HG03025 (cell line): ENCODE data around the gene PCBD2.
A peak's percentile ranks its signal among the peaks of the same experiment; 100 is the strongest.
"Not testable (repeated sequence)": the region's sequence is repeated elsewhere in the genome, so short reads cannot be mapped to it uniquely, and the experiment has no call there.

Source experiments
- ATAC-seq: cut with Tn5 transposase; IDR thresholded peaks from one replicate; pipeline ENCODE4 v1.9.1; 2021; ENCODE audit warnings: mild to moderate bottlenecking, moderate library complexity; ENCODE audit not compliant: unreplicated experiment, low FRiP score

The PCBD2 gene

DNA sequence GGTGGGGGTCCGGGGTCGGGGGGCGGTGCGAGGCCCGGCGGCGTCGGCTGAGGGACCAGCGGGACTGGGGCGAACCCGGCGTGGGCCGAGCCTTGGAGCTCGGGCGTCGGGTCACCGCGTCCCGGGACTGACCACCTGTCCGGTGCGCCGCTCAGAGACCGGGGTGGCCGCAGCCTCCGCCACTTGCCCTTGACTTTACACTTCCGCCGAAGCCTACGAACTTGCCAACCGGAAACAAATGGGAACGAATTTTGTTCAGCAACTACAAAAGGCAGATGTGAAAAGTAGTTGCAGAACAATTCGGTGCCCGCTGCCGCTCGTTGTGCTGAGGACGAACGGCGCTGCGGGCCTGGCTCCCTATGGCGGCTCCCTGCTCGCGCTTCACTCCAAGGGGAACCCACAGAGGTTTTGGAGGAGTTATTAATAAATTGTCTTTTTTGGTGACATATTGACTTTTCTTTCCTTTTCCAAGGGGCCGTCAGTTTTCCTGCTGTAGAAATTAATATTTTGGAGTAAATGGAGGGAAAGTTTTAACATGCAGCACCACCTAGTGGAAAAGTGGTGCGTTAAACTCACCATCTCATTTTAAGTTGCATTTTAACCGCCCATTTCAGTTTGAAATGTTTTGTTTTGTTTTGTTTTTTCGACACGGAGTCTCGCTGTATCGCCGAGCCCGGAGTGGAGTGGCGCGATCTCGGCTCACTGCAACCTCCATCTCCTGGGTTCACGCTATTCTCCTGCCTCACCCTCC is 490 bp downstream of the PCBD2 start:
- ATAC-seq, result peak; percentile 28

DNA sequence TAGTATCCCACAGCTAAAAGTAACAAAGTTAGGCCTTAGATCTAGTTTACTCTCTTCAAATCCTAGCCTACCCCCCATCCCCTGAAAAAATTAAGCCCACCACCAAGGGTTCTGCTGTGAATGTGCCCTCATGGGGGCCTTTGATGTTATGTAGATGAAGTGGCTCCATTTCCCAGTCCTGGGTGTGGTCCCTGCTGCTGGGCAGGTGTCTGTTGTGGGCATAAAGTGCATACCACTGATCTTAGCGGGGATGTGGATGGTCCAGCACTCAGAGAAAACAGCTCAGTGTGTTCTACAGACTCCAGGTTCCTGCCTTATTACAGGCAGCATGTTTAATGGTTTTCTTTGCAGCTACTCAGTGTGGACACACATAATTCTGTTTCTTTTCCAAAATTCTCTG is 1.9 kb downstream of the PCBD2 start:
- no peak for ATAC-seq

DNA sequence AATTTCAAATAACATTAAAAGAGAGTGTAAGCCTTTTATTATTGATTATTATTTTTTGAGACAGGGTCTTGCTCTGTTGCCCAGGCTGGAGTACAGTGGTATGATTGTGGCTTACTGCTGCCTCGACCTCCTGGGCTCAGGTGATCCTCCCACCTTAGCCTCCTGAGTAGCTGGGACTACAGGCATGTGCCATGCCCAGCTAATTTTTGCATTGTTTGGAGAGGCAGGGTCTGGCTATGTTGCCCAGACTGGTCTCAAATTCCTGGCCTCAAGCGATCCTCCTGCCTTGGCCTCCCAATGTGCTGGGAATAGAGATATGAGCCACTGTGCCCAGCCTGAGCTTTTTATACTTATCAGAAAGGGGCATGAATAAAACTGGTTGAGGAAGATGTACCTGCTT is 5.8 kb downstream of the PCBD2 start:
- ATAC-seq, result not testable (repeated sequence)

DNA sequence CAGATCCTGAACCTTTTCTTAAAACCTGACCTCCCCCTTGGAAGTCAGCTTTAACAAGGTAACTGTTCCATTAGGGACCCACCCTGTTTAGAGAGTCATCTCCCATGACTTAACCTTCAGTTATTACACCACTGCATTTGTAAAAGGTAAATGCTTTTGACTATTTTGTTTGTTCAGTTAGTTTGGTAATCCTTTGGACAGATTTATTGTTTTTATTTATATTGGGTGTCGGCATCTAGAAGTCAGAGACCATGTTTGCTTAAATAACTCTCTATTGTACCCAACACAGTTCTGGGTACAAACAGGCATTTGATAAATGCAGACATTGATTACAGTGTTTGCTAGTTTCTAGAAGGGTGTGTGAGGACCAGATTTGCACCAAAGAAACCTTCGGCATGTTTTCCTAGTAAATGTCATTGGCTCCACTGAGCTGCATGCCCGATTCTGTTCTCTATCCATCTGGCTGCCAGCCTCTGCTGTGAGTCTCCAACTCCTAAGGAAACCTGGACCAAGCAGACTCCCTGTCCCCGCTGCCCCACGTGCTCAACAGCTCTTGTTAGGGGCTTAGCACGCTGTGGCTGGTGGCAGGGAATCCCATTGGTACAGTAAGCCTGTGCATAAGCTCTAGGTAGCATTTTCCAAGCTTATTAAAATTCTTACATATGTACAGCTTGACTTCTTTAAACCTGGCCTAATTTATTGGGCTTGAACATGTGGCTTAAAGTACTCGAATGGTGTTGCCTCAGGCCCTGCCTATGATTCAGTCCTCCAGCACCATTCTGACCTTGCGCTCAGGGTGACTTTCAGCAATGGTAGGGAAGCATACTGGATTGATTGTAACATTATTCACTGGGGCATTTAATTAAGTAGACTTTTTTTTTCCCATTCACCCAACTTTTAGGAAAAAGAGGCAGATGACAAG is 6.6 kb downstream of the PCBD2 start:
- no peak for ATAC-seq

DNA sequence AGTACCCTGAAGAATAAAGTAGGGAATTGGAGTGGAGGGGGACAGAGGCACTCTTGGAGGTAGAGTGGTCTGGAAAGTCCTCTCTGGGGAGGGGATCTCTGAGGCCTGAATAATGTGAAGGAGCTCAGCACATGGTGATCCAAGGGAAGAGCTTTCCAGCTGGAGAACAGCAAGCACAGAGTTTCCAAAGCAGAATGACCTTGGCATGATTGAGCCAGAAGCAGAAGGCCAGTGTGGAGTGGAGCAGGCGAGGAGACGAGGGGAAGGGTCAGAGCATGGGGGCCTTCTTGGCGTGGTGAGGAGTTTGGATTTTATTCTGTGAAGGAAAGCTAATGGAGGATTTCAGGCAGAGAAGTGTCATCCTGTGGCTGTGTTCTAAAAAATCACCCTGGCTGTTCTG is 8.3 kb downstream of the PCBD2 start:
- no peak for ATAC-seq

DNA sequence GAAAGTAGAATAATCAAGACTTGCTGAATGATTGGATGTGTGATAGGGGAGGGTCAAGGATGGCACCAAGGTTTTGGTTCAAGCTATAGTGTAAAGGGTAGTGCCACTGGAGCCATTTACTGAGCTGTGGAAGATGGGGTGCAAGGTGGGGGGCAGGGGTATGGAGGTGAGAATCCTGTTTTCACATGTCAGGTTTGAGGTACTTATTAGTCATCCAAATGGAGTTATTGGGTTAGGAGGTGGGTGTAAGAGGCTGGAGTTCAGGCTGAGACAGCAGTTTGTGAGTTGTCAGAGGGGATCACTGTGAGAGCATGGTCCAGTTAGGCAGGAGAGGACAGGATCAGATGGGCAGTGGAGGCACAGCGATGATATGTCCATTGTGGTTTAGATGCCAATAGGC is 8.9 kb downstream of the PCBD2 start:
- ATAC-seq, result no peak

DNA sequence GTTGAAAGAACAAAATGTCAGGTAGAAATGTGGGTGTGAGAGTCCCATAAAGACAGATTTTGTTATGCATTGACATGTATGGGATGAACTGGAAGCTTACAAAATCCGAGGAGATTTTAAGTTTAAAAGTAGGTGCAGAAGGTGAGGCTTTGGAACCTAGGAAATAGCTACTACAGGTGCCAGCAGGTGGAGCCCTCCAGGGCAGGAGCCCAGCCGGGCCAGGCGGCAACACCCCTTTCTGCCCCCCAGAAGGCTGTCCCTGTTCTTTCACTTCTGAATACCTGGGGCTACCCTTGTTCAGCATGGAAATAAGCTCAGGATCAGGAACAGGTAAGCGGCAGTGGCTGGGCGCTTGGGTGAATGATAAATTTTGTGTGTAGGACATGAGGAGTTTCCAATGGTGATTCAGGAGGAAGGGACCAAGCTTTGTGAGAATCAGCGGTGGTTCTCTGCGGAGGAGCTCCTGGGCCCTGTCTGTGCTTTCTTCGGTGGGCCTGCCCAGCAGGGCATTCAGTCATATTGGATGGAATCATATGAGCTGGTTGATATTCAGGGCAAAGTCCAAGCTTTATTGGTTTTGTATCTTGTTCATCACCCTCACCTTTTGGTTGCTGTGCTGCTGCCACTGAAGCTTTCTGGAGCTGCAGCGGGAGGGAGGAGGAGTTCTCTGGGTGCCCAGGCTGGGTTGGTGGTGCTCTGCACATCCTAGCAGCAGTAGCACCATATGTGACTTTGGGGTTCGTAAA is 12.3 kb downstream of the PCBD2 start:
- ATAC-seq, result no peak

DNA sequence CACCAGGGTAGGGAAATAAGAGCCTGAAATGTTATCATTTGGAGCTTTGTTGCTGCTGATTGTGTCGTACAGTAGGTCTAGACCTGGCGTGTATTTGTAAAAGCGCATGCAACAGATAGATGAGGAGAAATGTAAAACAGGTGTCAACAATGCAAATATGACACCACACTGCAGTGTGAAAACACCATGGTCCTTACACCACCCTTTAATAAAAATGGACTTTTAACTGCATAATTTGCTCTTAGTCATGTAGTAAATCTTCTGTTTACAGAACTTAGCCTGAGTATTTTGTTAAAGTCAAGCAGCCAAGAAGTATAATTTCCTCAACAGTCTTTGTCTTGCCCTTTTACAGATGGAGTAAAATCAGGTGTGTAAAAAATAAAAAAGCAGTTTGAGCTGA is 13.9 kb downstream of the PCBD2 start:
- no peak for ATAC-seq

DNA sequence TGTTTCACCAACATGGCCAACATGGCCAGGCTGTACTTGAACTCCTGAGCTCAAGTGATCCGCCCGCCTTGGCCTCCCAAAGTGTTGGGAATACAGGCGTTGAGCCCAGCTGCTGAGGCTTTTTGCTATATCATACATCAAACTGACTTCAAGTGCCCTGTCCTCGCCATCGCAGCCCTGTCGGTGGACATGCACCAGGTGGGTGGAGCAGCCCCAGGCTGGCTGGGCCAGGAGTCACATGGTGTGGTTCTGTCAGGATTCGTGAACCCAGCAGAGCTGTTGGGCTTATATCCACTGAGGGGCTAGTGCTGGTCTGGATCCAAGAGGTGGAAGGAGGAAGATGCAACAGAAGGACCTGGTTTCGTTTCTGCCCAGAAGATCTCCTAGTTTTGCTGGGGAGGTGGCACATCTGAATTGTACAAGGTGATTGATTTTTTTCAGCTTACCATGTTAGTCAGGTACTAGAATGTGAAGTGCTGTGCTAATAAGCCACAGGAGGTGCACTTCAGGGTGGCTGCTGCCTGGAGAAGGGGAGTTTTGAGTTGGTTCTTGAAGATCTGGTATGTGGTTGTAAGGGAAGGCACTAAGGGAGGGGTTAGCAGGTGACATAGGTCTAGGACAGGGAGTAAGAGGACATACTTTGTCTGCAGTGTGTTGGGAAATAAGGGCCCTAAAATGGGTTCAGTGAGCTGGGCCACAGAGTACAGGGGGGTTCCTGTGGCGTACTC is 16.1 kb downstream of the PCBD2 start:
- no peak for ATAC-seq

DNA sequence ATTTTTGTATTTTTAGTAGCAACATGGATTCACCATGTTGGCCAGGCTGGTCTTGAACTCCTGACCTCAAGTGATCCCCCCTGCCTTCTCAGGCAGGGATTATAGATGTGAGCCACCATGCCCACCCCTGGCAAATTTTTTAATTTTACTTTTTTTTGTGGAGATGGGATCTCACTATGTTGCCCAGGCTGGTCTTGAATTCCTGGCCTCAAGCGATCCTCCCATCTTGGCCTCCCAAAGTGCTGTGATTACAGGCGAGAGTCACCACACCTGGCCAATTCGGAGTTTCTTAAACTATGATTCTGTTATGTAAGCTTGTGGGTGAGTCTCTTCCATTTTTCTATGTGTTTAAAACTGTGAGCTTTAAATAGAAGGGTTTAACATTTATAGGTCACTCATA is 27.6 kb downstream of the PCBD2 start:
- ATAC-seq, result no peak

DNA sequence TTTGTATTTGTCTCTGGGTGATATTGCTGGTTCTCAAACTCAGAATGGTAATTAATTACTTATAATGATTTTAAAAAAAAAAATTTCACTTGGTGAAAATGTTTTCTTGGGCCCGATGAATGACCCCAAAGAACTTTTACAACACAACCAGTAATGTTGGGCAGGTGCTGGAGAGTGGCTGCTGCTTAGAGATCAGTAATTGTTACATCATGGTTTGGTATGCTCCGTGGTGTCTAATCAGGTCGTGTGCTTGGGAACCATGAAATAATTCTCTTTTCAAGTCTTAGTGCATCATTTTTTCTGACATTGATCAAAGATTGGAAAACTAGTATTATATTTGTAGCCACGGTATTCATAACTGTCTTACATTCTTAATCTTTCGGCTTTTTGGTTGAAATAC is 29.3 kb downstream of the PCBD2 start:
- no peak for ATAC-seq

DNA sequence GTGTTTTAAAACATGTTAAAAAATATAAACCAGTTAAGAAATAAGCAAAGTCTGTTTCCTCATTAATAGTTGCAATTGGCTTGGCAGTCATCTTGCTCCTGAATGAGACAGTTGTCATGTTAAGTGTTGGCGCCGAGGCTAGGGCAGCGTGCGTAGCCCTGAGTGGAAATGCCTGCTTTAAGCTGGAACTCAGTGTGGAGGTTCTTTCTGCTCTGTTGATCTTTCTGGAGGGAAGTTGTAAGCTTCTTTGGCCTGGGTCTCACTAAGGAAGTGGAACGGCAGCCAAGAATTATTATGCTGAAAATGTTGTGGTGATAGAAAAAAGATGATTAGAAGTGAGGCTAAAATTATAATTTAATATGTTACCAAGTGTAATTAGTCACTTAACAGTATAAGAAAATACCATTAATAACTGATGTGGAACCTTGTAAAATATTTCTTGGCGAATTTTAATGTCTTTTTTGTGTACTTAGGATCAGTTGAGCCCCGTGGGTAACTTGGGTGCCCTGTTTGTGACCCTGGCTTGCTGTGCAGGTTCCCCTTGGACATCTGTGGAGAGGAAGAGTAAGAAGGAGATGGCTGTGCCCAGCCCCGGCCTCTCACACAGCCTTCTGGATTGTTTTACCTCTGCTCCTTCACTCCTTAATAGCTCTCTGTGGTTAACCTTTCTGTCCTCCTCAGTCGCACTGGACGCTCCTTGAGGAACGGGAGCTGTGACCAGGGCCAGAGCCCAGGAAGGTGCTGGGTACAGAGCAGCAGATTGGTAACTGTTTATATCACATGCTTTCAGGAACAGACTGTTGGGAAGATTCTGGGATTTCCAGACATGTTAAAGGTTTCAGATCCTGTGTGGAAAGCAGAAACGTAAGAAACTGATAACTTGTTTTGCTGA is 31.0 kb downstream of the PCBD2 start:
- ATAC-seq, result no peak

DNA sequence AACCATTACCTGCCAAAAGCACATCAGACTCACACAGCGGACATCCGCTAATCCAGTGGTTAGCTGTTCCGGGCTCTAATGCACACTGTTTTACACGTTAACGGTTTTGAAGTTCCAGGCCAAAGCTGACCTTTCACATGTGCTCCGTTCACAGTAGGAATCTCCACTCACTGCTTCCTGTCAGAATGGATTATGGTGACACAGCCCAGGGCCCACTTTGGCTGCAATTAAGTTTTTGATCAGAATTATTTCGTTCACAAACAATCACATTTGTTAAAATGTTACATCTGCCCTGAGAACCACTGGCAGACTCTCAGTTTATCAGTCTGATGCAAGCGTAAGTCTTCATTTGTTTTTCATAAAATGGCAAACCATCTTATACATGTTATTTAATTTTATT is 32.6 kb downstream of the PCBD2 start:
- ATAC-seq, result no peak

DNA sequence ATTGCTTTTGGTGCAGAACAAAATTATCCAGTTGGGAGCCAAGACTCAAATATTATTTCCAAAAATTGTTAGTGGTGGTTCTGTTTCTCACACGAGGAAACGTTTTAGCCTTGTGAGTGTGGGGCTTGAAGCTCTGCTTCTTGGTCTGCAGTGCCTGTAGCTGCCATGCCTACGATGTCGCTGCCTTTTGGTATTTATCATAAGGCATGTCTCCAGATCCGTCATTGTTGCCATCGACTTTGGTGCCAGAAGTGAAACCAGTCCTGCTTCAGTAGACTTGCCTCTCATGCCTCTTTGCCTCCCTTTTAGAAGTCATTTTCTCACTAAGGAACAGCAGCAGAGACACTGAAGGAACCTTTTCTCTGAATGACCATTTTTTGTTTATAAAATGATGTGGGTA is 33.1 kb downstream of the PCBD2 start:
- no peak for ATAC-seq

DNA sequence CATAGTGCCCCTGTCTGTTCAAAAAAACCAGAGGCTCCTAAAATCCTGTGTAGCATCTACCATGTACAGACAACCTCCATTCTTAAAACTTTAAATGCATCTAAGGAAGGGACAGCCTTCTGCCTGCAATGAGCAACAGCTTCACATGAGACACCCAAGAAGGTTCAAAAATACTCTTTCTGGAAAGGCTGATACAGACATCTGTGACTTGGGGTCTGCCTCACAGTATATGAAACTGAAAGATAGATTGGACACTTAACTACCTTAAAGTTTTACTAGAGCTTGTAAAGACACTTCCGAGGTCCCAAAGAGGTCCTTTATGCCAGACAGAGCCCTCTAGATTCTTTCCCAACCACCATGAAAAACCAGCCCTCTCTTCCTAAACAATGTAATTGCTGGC is 34.6 kb downstream of the PCBD2 start:
- no peak for ATAC-seq

DNA sequence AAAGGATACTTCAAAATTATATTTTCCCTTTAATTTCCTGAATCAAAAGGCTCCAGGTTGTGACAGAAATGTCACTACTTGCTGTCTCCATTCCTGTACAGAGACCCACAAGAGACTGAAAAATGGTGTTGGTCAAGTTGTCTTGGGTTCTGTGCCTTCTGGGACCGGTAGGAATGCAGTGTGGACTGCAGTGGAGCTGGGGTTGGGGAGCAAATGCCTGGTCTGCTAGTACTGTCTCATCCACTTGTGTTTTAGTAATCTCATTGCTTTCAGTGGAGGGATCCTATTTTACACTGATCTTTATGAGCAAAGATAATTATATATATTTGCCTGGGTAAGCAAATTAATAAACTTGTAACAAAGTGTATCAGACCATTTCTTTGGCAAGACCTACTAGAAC is 38.6 kb downstream of the PCBD2 start:
- no peak for ATAC-seq

DNA sequence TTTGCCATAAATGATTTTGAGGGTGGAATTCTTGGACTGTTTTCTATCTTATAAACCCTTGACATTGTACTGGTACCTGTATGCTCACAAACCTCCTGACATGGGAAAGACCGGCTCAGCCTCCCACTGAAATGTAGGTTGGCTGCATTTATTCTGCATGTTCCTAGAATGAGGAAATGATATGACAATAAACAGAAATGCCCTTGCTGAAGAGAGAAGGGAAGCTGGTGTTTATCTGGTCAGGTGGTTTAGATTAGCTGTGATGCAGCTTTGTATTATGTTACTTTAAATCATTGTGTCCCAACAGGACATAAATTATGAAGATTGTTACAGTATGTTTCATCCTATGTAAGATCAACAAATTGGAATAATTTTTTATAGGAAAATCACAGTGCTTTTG is 39.7 kb downstream of the PCBD2 start:
- ATAC-seq, result no peak

DNA sequence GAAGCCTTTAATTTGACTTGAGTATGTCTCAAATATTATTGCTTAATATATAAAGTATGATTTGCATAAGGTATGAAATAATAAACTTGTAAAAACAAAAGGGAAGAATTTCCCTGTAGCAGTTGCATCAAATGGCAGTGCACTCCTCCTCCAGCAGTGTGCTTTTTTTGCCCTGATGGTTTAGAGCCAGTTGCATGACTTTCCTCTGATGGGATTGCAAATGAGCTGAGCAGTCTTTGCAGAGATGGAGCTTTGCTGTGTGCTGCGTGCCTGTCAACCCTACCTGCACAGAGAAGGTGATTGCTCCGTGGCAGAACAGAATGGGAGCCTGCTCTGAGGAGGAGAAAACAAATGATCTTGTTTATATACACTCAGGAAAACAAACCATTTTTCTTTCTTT is 40.1 kb downstream of the PCBD2 start:
- no peak for ATAC-seq

DNA sequence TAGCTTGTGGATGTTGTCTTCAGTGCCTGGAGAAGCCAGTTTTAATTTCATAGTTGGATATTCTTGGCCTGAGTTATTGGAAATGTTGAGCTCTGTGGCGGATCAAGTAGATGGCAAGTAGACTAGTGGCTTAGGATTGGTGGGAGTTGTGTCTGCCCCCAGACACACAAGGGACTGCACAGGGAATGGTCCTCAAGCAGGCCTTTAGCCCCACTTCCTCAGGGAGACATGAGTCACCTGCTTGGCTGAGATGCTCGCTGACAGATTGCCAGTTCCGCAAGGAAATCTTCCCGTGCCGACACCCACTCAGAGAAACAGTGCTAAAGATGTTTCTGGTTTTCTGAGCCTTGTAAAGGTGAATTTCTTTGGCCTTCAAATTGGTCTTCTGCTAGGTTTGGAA is 44.0 kb downstream of the PCBD2 start:
- no peak for ATAC-seq

DNA sequence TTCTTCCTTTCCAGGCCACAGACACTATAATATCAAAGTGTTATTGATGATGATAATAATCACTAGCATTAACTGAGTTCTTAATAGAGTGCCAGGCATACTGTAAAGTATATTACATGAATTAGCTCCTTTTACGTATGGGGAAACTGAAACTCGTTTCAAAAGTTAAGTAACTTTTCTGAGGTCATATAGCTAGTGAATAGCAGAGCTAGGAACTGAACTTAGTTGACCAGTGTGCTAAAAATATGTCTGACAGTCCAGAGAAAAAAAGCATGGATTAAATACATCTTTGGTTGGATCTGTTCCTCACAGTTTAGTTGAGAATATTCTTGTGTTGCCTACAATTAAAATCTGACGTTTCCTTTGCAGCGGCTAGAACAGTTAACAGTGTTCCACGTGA is 44.4 kb downstream of the PCBD2 start:
- ATAC-seq, result no peak
